Measurements from ENCODE around the gene ELF5.

DNA sequence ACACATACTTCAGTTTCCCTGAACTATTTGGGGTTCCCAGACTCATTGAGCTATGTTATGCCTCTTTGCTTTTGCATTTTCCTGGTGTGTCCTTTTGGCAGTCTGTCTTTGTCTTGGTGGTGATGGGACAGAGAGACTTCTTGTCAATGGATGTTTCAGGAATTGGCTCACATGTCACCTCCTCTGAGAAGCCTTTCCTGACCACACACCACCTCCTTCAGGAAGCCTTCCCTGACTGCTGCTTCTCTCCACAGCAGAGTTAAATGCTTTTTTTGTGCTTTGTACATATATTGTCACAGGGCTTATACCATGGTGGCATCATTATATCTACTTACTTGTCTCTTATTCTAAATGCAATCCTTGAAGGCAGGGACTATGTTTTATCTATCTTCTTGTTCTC, 28.5 kb upstream of the ELF5 start:
- TF ChIP-seq, protein P1, sequence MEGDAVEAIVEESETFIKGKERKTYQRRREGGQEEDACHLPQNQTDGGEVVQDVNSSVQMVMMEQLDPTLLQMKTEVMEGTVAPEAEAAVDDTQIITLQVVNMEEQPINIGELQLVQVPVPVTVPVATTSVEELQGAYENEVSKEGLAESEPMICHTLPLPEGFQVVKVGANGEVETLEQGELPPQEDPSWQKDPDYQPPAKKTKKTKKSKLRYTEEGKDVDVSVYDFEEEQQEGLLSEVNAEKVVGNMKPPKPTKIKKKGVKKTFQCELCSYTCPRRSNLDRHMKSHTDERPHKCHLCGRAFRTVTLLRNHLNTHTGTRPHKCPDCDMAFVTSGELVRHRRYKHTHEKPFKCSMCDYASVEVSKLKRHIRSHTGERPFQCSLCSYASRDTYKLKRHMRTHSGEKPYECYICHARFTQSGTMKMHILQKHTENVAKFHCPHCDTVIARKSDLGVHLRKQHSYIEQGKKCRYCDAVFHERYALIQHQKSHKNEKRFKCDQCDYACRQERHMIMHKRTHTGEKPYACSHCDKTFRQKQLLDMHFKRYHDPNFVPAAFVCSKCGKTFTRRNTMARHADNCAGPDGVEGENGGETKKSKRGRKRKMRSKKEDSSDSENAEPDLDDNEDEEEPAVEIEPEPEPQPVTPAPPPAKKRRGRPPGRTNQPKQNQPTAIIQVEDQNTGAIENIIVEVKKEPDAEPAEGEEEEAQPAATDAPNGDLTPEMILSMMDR (conservative IDR thresholded peaks at IDR 0.05; ENCODE audit: low read depth, low read length), result no peak
- TF ChIP-seq EZH2phosphoT487 (IDR thresholded peaks at IDR 0.05; ENCODE audit: borderline replicate concordance, low read length) (no peak), EZH2 (IDR thresholded peaks at IDR 0.05; ENCODE audit: low read length, unreplicated experiment) (no peak)
